ENCODE measurements around the gene COL4A1.

Gene COL4A1

DNA sequence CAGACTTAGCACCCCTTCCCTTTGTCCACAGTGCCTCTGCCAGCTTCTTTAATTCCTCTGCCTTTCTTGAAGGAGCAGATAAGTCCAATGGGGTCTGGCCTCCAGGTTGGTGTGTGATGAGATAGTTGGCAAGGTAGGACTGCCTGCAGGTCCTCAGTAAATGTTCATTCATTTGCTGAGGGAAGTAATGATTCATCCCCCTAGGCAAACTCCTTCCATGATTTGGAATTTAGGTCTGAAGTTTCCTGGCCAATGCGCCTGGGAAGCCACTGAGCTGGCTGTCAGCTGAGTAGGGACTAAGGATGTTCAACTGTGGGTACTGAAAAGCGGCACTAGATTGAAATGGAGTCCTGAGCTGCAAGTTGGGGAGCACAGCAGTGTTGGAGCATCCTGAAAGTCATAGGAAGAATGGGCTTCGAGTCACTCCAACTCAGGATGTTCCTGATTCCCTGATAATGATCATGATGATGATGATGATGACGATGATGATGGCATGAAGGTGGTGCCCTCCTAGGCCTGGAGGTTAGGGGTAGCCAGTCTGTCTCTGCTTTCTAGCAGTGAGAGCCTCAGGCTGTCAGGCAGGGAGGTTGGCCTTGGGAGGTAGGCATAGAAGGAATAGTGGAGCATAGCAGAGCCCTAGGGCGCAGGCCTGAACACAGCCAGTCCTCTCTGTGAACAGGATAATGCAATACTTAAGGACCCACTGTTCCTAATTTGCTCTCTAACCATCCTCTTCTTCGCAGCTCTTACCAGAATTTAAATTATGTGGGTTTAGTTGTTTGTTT lies 44.9 kb upstream of the COL4A1 start:
- no peak overlapping the region for H3K27ac ChIP-seq
- TF ChIP-seq, protein P1, sequence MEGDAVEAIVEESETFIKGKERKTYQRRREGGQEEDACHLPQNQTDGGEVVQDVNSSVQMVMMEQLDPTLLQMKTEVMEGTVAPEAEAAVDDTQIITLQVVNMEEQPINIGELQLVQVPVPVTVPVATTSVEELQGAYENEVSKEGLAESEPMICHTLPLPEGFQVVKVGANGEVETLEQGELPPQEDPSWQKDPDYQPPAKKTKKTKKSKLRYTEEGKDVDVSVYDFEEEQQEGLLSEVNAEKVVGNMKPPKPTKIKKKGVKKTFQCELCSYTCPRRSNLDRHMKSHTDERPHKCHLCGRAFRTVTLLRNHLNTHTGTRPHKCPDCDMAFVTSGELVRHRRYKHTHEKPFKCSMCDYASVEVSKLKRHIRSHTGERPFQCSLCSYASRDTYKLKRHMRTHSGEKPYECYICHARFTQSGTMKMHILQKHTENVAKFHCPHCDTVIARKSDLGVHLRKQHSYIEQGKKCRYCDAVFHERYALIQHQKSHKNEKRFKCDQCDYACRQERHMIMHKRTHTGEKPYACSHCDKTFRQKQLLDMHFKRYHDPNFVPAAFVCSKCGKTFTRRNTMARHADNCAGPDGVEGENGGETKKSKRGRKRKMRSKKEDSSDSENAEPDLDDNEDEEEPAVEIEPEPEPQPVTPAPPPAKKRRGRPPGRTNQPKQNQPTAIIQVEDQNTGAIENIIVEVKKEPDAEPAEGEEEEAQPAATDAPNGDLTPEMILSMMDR (conservative IDR thresholded peaks at IDR 0.05), result no peak

DNA sequence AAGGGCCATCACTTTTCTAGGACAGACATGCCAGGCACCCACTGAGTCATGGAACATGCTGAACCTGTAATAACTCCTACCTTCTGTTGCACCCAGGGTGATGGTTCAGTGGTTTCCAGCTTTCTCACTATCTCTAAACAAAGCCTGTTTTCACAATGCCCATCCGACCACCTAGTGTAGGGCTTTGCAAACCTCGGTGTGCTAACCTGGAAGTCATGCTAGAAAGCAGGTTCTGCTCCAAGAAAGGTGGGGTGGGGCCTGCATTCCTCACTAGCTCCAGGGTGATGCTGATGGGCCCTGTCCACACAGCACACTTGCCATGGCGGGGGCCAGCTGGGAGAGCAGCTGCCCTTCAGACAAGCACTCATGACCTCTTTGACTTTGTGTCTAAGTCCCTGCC lies 43.6 kb upstream of the COL4A1 start:
- TF ChIP-seq, protein P1 (conservative IDR thresholded peaks at IDR 0.05), result no peak
- no peak overlapping the region for H3K27ac ChIP-seq

DNA sequence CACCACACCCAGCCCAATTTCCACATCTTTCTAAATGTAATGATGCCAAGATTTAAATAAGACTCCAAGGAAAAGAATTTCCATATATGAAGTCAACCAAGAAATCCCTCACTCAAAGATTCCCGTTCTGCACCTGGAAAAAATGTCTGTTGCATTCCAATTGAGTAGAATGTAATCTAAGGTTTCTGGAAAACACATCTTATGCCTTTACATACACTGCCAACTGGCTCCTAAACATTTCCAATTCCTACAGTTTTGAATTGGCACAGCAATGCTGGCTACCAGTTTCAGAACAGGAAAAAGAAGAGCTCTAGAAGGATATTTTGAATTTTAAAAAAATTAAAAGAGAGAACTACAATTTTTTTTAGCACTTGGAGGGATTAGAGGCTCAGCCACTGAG lies 43.1 kb upstream of the COL4A1 start:
- H3K27ac ChIP-seq, result no peak overlapping the region
- TF ChIP-seq, protein P1 (conservative IDR thresholded peaks at IDR 0.05), result no peak

DNA sequence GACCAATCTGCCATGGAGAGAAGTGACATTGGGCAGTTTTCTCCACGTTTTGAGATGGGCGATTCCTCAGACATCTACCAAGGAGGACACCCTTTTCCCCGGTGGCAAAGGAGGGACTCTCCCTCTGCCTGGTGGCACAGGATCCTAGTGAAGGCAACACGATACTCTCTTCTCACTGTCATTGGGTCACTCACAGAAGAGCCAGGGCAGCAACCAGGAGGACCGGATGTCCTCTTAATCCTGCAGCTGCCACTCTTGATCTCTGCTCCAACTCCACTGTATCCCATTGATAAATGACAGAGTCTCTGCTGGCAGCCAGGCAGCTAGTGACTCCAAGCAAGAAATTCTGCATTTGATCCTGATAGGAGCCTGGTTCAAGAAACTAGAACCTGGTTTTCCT lies 42.3 kb upstream of the COL4A1 start:
- H3K27ac ChIP-seq, result no peak overlapping the region
- TF ChIP-seq, protein P1 (conservative IDR thresholded peaks at IDR 0.05), result no peak

DNA sequence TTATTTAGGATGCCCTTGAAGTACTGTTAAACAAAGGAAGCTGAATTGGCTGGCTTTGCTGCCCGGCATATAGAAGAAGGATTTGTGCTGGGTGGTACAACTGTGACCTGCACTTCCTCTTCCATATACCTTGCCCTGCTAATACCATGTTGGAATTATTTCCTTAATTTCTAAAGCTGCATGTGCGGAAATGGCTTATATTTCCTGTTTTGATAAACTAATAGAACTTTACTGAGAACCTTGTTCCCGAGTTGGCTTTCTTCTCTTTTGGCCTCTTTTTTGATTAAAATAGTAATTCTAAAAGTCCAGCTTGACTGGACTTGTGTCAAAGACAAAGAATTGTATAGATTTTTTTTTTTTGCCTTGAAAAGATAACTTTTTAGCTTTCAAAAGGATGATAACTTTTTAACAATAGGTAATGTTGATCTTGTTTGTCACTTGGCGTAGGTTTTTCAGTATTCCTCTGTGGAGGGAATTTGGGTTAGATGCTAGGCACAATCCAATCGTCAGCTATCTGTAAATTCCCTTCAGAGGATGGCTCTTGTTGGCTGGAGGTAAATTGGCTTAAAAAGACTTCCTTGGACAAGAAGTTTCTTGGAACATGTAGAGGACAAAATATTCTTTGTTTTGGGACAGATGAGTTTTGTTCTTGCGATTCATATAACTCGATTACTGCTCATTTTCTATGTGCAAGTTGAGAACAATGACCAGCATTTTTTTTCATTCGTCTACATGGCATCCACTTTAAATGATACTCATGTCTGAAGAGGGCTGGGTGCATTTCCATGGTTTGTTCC lies 41.5 kb upstream of the COL4A1 start:
- TF ChIP-seq, protein P1 (conservative IDR thresholded peaks at IDR 0.05), result no peak
- no peak overlapping the region for H3K27ac ChIP-seq

DNA sequence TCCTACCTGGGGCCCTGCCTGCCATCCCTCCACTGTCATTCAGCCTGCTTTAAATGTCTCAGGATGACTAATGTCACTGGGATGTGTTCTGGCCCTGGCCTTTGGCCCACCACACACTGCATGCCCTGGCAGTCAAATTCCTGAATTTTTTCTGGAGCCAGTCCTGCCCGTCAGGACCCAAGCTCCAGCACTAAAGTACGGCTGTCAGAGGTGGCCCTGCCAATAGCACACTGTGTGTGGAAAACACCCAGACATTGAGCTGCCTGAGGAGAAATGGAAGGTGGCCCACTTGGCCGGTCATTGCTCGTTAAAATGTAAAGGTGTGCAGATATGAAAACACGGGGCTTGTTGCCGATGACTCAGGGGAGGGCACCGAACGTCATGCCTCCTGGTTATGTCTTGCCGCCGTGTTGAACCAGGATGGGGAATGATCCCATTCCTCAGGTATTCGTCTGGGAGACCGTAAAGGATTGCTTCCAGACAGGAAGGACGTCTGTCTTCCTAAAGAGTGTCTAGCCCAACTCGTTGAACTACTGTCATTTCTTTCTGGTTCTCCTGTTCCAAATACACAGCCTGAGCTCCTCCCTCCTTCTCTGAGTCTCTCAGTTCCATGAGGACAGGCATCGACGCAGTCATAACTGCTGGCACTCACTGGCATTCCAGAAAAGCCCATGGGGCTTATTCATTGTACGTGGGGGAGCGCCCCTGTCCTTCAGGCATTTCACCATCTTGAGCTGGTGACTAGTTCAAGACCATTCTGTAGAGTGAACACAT lies 40.8 kb upstream of the COL4A1 start:
- H3K27ac ChIP-seq, result no peak overlapping the region
- TF ChIP-seq, protein P1 (conservative IDR thresholded peaks at IDR 0.05), result no peak

DNA sequence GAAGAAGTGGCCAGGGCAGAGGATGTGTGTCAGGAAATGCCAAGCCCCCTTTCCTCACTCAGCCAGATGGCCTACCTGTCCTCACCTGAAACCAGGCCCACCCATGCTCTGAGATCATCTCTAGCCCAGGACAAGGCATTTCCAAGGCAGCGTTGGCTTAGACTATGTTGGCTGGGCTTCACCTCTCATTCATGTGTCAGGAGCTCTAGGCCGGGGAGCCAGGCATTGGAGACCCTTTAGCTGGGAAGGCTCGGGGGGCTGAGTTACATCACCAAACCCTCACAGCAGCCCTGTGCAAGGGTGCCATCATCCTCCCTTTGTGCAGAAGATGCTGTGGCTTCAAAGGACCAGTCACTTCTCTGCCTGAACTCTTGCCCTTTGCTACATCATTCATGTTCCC lies 40.1 kb upstream of the COL4A1 start:
- TF ChIP-seq, protein P1 (conservative IDR thresholded peaks at IDR 0.05), result no peak
- H3K27ac ChIP-seq, result no peak overlapping the region

Data from VCaP (cell line).